ENCODE measurements around the gene VAC14.
"Not testable (repeated sequence)": the region's sequence is repeated elsewhere in the genome, so short reads cannot be mapped to it uniquely, and the experiment has no call there.

The VAC14 gene

DNA sequence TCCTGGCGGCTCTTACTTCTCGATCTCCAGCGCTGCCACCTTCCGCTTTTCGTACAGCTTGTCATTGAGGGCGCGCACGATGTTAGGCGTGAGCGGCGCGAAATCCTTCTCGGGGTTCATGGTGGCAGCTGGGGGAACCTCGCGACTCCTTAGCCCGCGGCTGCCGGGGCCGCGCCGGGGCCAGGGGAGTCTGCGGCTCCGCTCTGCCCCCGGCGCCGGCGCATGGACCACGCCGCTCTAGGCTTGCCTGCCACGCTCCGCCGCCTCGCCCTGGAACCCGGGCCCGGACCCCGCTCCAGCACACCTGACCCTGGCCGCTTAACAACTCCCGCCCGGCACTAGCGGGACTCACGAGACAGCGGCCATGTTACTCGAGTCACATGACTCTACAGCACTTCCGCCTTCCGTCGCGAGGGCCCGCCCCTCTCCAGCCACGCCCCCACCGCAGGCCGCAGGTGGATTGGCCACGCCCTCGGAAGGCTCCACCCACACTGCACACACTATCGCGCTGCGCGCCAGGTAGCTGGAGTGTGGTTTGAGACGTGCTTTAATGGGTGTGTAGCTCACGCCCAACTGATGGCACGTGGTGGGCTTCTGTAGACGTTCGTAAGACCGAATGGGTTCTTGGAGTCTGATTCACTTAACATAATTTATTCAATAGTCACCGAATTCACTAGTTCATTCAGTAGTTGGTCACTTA is at the start of gene VAC14:
VAC14 (minus strand) TSS at position 378 of the 700 bp plus-strand sequence; CDS start at position 120, 258 bp downstream.
- DNase-seq: peak; percentile 92

- not testable (repeated sequence) for DNase-seq
These were observed 22.6 kb upstream of the VAC14 start for GRCh38 chr16:70823498-70824118.

DNA sequence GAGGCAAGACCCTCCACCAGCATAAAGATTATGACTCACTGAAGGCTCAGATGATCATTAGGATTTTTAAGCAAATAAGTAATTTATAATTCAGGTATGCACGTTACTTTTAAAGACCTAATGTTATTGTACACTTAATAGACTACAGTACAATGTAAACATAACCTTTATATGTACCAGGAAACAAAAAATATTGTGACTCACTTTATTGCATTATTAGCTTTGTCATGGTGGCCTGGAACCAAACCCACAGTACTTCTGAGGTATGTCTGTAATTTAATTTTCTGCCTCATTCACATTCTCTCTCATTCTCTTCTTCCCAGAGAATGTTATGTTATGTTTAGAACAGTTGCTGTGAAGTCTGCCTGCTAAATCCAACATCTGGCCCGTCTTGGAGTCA is 21.8 kb upstream of the VAC14 start:
- not testable (repeated sequence) for DNase-seq

- not testable (repeated sequence) for DNase-seq
These were observed 17.1 kb upstream of the VAC14 start for GRCh38 chr16:70818088-70818487.

DNA sequence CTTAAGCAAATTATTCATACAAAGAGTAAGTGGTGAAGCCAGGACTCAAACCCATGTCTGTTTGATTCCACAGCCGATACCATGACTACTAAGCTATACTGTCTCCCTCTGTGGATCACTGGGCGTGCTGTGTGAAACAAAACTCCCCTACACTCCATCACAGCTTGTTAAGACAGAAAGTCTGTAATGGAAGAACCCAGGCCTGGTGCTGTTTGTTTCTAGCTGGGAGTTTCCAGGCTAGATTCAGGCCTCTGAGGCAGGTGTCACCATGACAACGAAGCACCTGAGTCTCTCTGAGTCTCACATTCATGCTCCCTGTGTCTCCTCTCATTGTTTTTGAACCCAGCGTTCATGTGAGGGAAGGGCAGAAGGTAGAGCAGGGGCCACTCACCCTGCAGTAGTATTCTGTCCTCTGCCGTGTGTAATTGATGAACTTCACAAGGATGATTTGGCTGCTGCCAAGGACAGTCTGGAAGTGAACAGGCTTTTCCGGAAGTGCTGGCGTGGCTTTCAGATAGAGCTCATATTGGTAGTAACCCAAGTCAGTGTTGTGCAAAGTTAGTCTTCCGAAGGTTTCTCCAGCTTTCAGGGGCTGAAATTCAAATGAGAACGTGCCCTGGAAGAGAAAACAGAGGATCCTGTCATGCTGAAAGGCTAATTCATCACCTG is 8.6 kb upstream of the VAC14 start:
- DNase-seq: no peak

GRCh38 chr16:70808371-70808770 is 7.4 kb upstream of the VAC14 start:
- DNase-seq: peak; percentile 9

- DNase-seq: no peak
These were observed 4.8 kb upstream of the VAC14 start for GRCh38 chr16:70805787-70806186.

DNA sequence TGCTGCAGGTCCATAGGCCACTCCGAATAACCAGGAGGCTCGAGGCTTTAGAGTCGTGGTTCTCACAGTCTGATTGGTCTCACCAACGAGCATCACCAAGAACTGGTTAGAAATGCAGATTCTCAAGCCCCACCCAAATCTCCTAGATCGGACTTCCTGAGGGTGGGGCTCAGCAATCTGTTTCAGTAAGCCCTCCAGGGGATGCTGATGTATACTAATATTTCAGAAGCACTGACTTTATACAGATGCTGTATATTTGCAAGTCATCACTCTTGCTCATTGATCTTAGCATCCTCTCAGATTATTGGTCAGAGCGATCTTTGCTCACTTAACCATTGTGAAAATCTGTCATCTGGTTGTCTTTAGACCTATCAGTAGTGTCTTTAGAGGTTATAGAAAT is 4.4 kb upstream of the VAC14 start:
- DNase-seq: no peak

- no peak for DNase-seq
These were observed 3.8 kb upstream of the VAC14 start for GRCh38 chr16:70804734-70805169.

GRCh38 chr16:70804153-70804733 is 3.3 kb upstream of the VAC14 start:
- DNase-seq: no peak

GRCh38 chr16:70803319-70803718 is 2.4 kb upstream of the VAC14 start:
- DNase-seq: no peak

DNA sequence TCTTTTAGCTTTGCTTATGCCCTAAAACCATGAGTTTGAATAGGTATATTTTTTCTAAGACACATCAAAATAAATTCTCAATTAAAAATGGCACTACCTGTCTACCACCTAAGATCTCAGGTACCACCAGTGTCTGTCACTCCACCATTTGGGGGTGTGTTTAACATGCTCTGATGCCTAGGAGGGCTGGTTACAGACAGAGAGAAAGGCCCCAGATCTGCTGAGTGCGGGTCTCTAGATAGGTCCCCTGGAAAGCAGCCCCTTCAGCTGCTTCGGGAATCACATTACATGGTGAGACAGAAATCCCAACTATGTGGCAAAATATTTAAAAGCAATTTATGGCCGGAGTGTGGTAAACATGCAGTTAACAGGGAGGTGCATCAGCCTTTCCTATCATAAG is 653 bp upstream of the VAC14 start:
- no peak for DNase-seq

GRCh38 chr16:70800311-70800710 is 647 bp downstream of the VAC14 start:
- DNase-seq: no peak

DNA sequence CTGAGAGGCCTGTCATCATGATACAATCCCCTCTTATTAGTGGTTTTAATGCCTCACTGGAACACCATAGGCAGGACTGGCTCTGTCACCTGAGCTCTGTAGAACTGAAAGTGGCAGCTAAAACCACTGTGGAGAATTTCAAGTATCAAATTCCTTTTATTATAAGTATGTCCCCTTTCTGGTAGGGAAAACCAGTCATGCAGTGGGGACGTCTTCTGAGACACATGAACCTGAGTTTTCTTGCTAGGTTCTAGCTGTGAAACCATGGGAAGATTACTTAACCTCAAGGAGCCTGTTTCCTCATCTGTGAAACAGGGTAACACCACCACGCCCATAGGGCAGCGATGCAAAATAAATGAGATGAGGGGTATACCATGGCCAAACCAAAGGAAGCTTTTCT is 4.7 kb downstream of the VAC14 start:
- no peak for DNase-seq

- no peak for DNase-seq
These were observed 5.6 kb downstream of the VAC14 start for GRCh38 chr16:70795296-70795912.

DNA sequence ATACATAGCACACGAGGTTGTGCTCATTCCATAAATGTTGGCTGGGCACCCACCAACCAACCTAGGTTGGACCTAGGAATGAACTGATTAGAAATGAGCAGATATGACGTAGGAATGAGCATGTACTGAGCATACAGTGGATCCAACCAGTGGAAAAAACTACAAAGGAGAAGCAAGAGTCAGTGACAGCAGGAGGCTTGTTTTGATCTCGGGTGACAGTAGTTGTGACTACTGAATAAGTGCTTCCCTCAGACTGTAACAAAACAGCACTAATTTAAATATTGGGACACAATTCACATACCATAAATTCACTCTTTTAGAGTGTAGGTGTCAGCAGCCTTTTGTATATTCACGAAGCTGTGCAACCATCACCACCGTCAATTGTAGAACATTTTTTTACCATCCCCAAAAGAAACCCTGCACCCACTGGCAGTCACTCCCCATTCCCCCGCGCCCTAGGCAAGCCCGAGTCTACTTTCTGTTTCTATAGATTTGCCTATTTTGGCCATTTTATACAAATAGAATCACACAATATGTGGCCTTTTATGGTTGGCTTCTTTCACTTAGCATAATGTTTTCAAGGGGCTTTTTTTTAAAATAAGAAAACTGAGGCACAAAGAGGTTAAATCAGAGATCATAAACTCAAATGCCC is 7.0 kb downstream of the VAC14 start:
- DNase-seq: no peak

DNA sequence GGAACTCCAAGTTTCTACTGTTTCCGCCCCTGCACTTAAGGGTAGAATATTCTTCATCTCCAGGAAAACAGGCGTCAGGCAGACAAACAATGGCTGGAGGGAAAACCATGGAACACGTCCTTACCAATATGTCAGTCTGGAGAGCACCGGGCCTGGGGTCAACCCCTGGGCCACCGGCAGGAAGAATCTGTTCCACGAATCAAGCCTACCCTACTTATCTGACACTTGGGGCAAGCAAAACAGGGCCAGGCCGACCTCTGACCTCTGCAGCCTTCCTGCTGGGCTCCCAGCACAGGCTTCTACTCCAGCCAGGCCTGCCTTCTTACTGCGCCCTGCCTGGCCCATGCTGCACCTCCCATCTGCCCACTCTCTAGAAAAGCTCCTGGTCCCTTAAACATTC is 10.1 kb downstream of the VAC14 start:
- DNase-seq: no peak

GRCh38 chr16:70789595-70790447 is 11.1 kb downstream of the VAC14 start:
- no peak for DNase-seq

- DNase-seq: no peak
These were observed 12.0 kb downstream of the VAC14 start for GRCh38 chr16:70788668-70789594.

- no peak for DNase-seq
These were observed 14.8 kb downstream of the VAC14 start for GRCh38 chr16:70786020-70786755.
